Motor neuron (in vitro differentiated cells): ENCODE results near the gene IGDCC3. TPM values are rescaled to one million over a fixed set of nuclear protein-coding genes. Genes with fewer than 3 reads are reported as not detected.
A peak's percentile ranks its signal among the peaks of the same experiment; 100 is the strongest.

ENCODE experiments used
- ATAC-seq, 8 experiments: fragments of 200-7000 bp; cut with Tn5 transposase; replicated peaks in 6 of 8; 2 replicates each; pipeline ENCODE4 v1.8.0; 2021; ENCODE audit warnings: mild to moderate bottlenecking in 8 of 8, moderate library complexity in 8 of 8
- H3K27ac ChIP-seq, 2 donors: fragments of 250-450 bp; sonication (Bioruptor Pico); 2 replicates each; pipeline ENCODE4 v1.9.0; 2021; ENCODE audit warnings: antibody characterized with exemption in 2 of 2, mild to moderate bottlenecking in 2 of 2, moderate library complexity in 1 of 2
- H3K4me1 ChIP-seq, 2 donors: fragments of 250-450 bp; sonication (Bioruptor Pico); replicated peaks in 1 of 2; 2 replicates each; pipeline ENCODE4 v1.6.1; 2021; ENCODE audit warnings: antibody characterized with exemption in 2 of 2, mild to moderate bottlenecking in 2 of 2, moderate library complexity in 1 of 2
- H3K4me3 ChIP-seq, 5 donors: fragments of 250-450 bp; sonication (Bioruptor Pico); 2 replicates each; pipeline ENCODE4 v1.9.0; 2021; ENCODE audit warnings: antibody characterized with exemption in 5 of 5, mild to moderate bottlenecking in 5 of 5, moderate library complexity in 4 of 5
- WGBS, 10 experiments: fragments of 450-650 bp; shearing (Covaris generic); methylation state at CpG; one replicate each; pipeline ENCODE4 v1.0.0; 2022; 5-methylcytosine and 5-hydroxymethylcytosine counted together
- in situ Hi-C, 9 experiments: fragments of 400-800 bp; cut with MboI; loops; one replicate each; pipeline ENCODE4 v1.15.0; 2021; ENCODE audit warnings: low sequenced_read_pairs in 9 of 9, low pct_unique_long_range_greater_than_20kb in 2 of 9; ENCODE audit not compliant: unreplicated experiment in 9 of 9
- total RNA-seq, 8 experiments: library from RNA; unstranded; fragments of 300-600 nt; gene quantifications; 2 replicates each; pipeline versions ENCODE4 v1.2.3 to v1.2.4, GENCODE V29; 2022

IGDCC3 gene
- 100 to 1,000 TPM in 1 of 8 experiments, 10 to 100 TPM in 3, 1 to 10 TPM in 2, under 1 TPM in 2; 0.15 to 189 (median 10.9) TPM for total RNA-seq

GRCh38 chr15:65377976-65378366 is at the start of gene IGDCC3:
Gene IGDCC3, minus strand, starts transcription at chr15:65378002. Its CDS starts 214 bp downstream, at chr15:65377788.
- Histone ChIP-seq H3K4me1 (peaks cover 43 to 59% of the 10 kb centered on the region in 2 donors), H3K27ac (peak within 1 kb of the TSS; percentile 92 to 95), H3K4me3 (peak within 1 kb of the TSS; percentile 63 to 98 (median 88))
- in situ Hi-C loops = loop anchor here in 3 of 9 experiments (25.0 kb wide), 1 partner anchor 191 kb away; the partner anchor contains the start of gene CLPX (in 3 of the 3)
- 0% methylated on average over 1 of the region's 42 CpGs; no CpG with 5 or more reads in 9 of the 10 experiments for WGBS, 10 experiments
- peak; percentile 12 to 73 (median 68) for ATAC-seq

GRCh38 chr15:65426216-65426853 is 48.5 kb upstream of the IGDCC3 start:
- H3K27ac ChIP-seq = no peak overlapping the region
- in situ Hi-C loops = no loop called here
- ATAC-seq = no peak
- 80 to 100% (median 100%) methylated on average over 1 to 2 of the region's 2 CpGs; no CpG with 5 or more reads in 7 of the 10 experiments for WGBS, 10 experiments
- H3K4me3 ChIP-seq = no peak overlapping the region
- H3K4me1 ChIP-seq = peaks cover under 1 to 6% of the 10 kb centered on the region in 2 donors

- H3K4me3 ChIP-seq = no peak overlapping the region
- H3K27ac ChIP-seq = no peak overlapping the region
- ATAC-seq = no peak
- peaks cover 11 to 17% of the 10 kb centered on the region in 2 donors for H3K4me1 ChIP-seq
- in situ Hi-C loops = no loop called here
- 40 to 96% (median 79%) methylated on average over 1 to 5 of the region's 5 CpGs for WGBS, 10 experiments
Measured at GRCh38 chr15:65424683-65425082, 46.9 kb upstream of the IGDCC3 start.

GRCh38 chr15:65423976-65424679 is 46.3 kb upstream of the IGDCC3 start:
- in situ Hi-C loops = no loop called here
- Histone ChIP-seq H3K4me1 (peaks cover 11 to 17% of the 10 kb centered on the region in 2 donors), H3K27ac (no peak overlapping the region), H3K4me3 (no peak overlapping the region)
- 0 to 97% (median 78%) methylated on average over 1 to 9 of the region's 9 CpGs; no CpG with 5 or more reads in 1 of the 10 experiments for whole genome bisulfite sequencing, 10 experiments
- peak in 2 of 8 experiments; percentile 6 to 7 for ATAC-seq

- Histone ChIP-seq H3K4me1 (peaks cover 11 to 17% of the 10 kb centered on the region in 2 donors), H3K27ac (peak overlapping the region; percentile 87 to 95), H3K4me3 (peak overlapping the region; percentile 42 to 73 (median 60))
- 0 to 100% (median 71%) methylated on average over 1 to 21 of the region's 28 CpGs for WGBS, 10 experiments
- ATAC-seq = no peak
- in situ Hi-C loops = no loop called here
Measured at GRCh38 chr15:65423150-65423975, 45.6 kb upstream of the IGDCC3 start.

- Histone ChIP-seq H3K4me1 (peaks cover 21 to 28% of the 10 kb centered on the region in 2 donors), H3K4me3 (peak overlapping the region; percentile 42 to 73 (median 60)), H3K27ac (peak overlapping the region; percentile 87 to 95)
- ATAC-seq = peak; percentile 30 to 78 (median 72)
- in situ Hi-C loops = no loop called here
- WGBS, 10 experiments = 0% methylated on average over 1 of the region's 39 CpGs; no CpG with 5 or more reads in 9 of the 10 experiments
Measured at GRCh38 chr15:65421360-65422215, 43.8 kb upstream of the IGDCC3 start.

- Histone ChIP-seq H3K4me1 (peaks cover 23 to 32% of the 10 kb centered on the region in 2 donors), H3K4me3 (peak overlapping the region; percentile 42 to 73 (median 60)), H3K27ac (peak overlapping the region; percentile 87 to 95)
- WGBS, 10 experiments = 0 to 32% (median 19%) methylated on average over 2 to 9 of the region's 17 CpGs; no CpG with 5 or more reads in 4 of the 10 experiments
- in situ Hi-C loops = no loop called here
- ATAC-seq = peak in 1 of 8 experiments; percentile 1
Measured at GRCh38 chr15:65420975-65421359, 43.2 kb upstream of the IGDCC3 start.

GRCh38 chr15:65418596-65418995 is 40.8 kb upstream of the IGDCC3 start:
- ATAC-seq = no peak
- 100% methylated on average over 1 of the region's 2 CpGs; no CpG with 5 or more reads in 8 of the 10 experiments for WGBS, 10 experiments
- Histone ChIP-seq H3K4me3 (no peak overlapping the region), H3K27ac (no peak overlapping the region), H3K4me1 (peaks cover 33 to 47% of the 10 kb centered on the region in 2 donors)
- in situ Hi-C loops = no loop called here

GRCh38 chr15:65416845-65417416 is 39.1 kb upstream of the IGDCC3 start:
- Histone ChIP-seq H3K4me3 (no peak overlapping the region), H3K4me1 (peaks cover 40 to 44% of the 10 kb centered on the region in 2 donors), H3K27ac (peak overlapping the region in 1 of 2 donors; percentile 70)
- in situ Hi-C loops = no loop called here
- peak in 2 of 8 experiments; percentile 2 to 14 for ATAC-seq
- WGBS, 10 experiments = 0 to 100% (median 50%) methylated on average over 1 to 3 of the region's 8 CpGs; no CpG with 5 or more reads in 3 of the 10 experiments

- Histone ChIP-seq H3K4me3 (no peak overlapping the region), H3K4me1 (peaks cover 38 to 41% of the 10 kb centered on the region in 2 donors), H3K27ac (peak overlapping the region; percentile 51 to 63)
- WGBS, 10 experiments = 0 to 100% (median 18%) methylated on average over 1 to 6 of the region's 14 CpGs; no CpG with 5 or more reads in 2 of the 10 experiments
- in situ Hi-C loops = no loop called here
- ATAC-seq = peak; percentile 87 to 97 (median 92)
Measured at GRCh38 chr15:65414841-65415621, 37.2 kb upstream of the IGDCC3 start.

- Histone ChIP-seq H3K4me3 (no peak overlapping the region), H3K27ac (no peak overlapping the region), H3K4me1 (peaks cover 38 to 41% of the 10 kb centered on the region in 2 donors)
- in situ Hi-C loops = no loop called here
- WGBS, 10 experiments = 71 to 100% (median 86%) methylated on average over 1 to 5 of the region's 6 CpGs; no CpG with 5 or more reads in 5 of the 10 experiments
- no peak for ATAC-seq
Measured at GRCh38 chr15:65413760-65414144, 36.0 kb upstream of the IGDCC3 start.
